HG03432 (cell line): ENCODE data around the gene SLC25A28.

Experiments
- ATAC-seq: cut with Tn5 transposase; IDR thresholded peaks from one replicate; pipeline ENCODE4 v1.9.1; 2021; ENCODE audit warnings: mild to moderate bottlenecking, moderate library complexity; ENCODE audit not compliant: unreplicated experiment

Gene SLC25A28

GRCh38 chr10:99593312-99593711, 26.9 kb downstream of the SLC25A28 start:
- no peak for ATAC-seq

DNA sequence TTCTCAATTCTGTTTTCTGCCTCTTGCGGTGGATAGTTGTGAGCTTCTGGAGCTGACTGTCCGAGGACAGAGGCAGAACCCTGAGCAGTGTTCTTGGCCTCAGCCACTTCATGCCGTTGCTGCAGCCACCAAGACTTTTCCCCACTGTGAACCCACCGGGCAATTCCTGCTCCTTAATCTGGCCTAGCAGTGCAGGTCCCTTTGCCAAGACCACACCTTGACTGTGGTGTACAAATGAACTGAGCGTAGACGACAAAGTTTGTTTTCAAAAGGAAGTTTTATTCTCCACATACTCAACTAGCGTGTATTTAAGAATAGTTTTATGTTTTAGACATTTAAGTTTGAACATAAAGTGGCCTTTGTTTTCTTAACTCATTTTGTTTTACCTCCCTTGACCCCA, 29.4 kb downstream of the SLC25A28 start:
- no peak for ATAC-seq

- ATAC-seq, result no peak
These were observed 36.6 kb downstream of the SLC25A28 start for GRCh38 chr10:99583687-99584086.

- no peak for ATAC-seq
These were observed 37.9 kb downstream of the SLC25A28 start for GRCh38 chr10:99582255-99582770.

DNA sequence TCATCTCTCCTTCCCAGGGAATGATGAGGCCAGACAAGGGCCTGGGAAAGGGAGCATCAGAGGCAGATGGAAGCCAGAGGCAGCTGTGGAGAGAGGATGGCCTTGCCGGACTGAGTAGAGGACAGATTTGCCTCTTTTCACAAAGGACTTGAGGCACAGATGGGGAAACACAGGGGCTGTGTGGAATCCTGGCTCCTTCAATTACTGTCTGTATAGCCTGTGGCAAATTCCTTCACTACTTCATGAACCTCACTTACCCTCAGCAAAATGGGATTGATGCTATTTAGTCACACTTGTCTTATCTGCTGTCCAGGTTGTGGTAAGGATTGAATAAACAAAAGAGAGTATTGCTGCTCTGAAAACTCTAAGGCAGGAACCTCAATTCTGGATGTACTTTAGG, 40.3 kb downstream of the SLC25A28 start:
- ATAC-seq, result no peak

DNA sequence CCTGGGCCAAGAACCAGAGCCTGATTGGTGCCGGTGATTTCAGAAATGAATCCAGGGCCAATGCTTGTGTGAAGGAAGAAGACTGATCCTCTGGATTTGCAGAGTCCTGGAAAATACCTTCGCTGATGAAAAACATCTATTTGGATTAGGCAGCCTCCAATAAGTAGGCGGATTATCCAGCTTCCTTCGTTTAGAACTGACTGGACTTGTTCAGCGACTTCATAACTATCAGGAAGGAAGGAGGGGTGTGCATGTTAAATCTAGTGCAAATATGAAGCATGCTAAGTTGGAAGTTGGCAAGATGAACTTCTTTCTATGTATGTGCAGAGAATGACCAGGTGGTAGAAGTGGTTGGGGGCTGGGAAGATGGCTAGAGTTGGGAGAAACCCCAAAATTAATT, 46.4 kb downstream of the SLC25A28 start:
- no peak for ATAC-seq

- no peak for ATAC-seq
These were observed 48.4 kb downstream of the SLC25A28 start for GRCh38 chr10:99571816-99572215.

DNA sequence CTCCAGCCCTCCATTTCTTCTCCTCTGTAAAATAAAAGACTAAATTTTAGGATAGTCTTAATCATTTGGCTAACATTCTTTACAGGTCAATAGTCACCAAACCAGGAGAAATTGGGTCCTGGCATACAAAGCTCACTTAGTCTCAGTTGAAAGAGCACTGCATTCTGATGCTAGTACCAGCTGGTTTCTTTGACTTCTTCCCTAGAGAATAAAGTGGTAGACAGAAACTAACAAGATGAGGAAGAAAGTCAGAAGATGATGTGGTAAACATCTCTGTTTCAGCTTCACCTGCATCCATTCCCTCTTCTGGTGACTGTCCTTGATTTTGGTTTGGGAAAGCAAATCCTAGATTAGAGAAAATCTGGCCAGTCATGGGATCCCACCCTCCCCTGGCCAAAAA, 50.3 kb downstream of the SLC25A28 start:
- ATAC-seq, result no peak

DNA sequence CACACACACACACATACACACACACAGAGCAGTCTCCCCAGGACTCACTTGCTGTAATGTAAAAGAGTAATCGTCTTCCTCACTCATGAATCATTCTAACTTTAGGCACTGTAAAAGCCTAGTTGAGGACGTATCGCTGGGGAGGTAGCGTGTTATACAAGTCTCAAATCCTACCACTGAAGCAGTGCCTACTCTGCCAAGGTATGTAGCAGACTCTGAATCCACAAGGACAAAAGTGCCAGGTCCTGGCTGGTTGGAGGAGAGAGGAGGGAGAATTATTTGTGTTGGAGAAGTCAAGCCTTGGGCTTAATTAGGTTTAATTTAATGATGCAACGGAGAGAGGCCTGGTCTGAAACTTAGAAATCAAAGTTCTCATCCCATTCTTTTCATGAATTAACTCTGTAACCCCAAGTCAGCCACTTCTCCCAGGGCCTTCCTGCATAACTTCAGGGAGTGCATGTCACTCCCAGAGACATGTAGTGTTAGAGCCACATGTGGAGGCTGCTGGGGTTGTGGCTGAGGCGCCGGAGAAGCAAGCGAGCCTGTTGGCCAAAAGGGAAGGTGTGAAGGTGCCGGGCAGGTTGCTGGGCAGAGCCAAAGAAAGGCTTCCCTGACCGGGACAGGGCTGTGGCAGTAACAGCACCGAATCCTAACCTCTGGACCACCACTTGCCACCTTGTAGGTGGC, 50.8 kb downstream of the SLC25A28 start:
- no peak for ATAC-seq

GRCh38 chr10:99565166-99565565, 55.1 kb downstream of the SLC25A28 start:
- ATAC-seq, result no peak

- no peak for ATAC-seq
These were observed 55.9 kb downstream of the SLC25A28 start for GRCh38 chr10:99564361-99564760.

DNA sequence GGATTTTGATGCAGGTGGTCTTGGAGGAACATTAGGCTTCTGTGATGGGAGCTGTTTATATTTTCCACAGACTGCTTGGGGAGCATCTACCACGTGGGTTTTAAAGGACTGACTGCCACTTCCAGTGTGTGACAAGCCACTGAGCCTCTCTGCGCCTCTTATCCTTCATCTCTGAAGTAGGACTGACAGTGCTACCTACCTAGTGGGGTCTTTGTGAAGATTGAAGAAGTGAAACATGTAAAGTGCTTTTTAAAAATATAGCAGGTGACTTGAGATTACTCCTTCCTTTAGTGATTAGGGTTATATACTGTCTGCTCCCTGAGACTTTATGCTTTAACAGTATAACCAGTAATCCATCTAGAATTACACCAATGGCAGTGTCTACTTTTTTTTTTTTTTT, 57.6 kb downstream of the SLC25A28 start:
- ATAC-seq, result no peak
